NCI-H460 (cell line): Measurements from ENCODE around the gene OR7A10. TPM values are rescaled to one million over a fixed set of nuclear protein-coding genes. Genes with fewer than 3 reads are reported as not detected.
"Not testable (repeated sequence)": the region's sequence is repeated elsewhere in the genome, so short reads cannot be mapped to it uniquely, and the experiment has no call there.

Experiments
- DNase-seq: peaks from one replicate; pipeline ENCODE4 v3.0.0-alpha.2; 2016; ENCODE audit warnings: low read depth; ENCODE audit errors: extremely low read depth
- small RNA-seq, 2 experiments: library from RNA; depleted of rRNA; stranded (forward); fragments of <200 nt; gene quantifications; one replicate each; pipeline ENCODE3, GENCODE V24; 2014
- total RNA-seq: library from RNA; depleted of rRNA; stranded (reverse); fragments of >200 nt; shearing (Covaris generic); gene quantifications from 2 replicates; pipeline ENCODE4 v1.2.3, GENCODE V29; 2014; rRNA removed

The OR7A10 gene
- total RNA-seq, 1 experiment from 2014 or later, result not detected

GRCh38 chr19:14796021-14796420, 52.7 kb downstream of the OR7A10 start:
- DNase-seq, result no peak

- DNase-seq, result no peak
Observed at GRCh38 chr19:14795078-14795721, 53.5 kb downstream of the OR7A10 start.

- DNase-seq, result not testable (repeated sequence)
Observed at GRCh38 chr19:14792250-14792649, 56.5 kb downstream of the OR7A10 start.

Small RNAs within 50 kb of the gene (small RNA-seq; reads per million reads assigned to genes)
- gene AC005255.1 (0.08 to 0.29 reads per million in 2 experiments), gene OR7A18P (0 reads per million in 2 experiments)

Other genes starting within 250 kb of the OR7A10 start
- not detected in 2 replicates for gene ADGRE3, start 174.1 kb downstream of the OR7A10 start, total RNA-seq
- gene ZNF333, start 158.9 kb downstream of the OR7A10 start, total RNA-seq, result 6.6 and 9.4 TPM in 2 replicates
- gene ADGRE2, start 70.4 kb downstream of the OR7A10 start, total RNA-seq, result 0.43 and 0.45 TPM in 2 replicates
- not detected in 2 replicates for gene OR7A5, start 13.7 kb downstream of the OR7A10 start, total RNA-seq
- gene OR7C1, start 13.7 kb downstream of the OR7A10 start, total RNA-seq, result not detected in 2 replicates
- gene OR7A17, start 37.2 kb upstream of the OR7A10 start, total RNA-seq, result not detected in 2 replicates
- gene OR7C2, start 92.6 kb upstream of the OR7A10 start, total RNA-seq, result not detected in 2 replicates
- gene SLC1A6, start 130.9 kb upstream of the OR7A10 start, total RNA-seq, result not detected in 2 replicates
- not detected in 2 replicates for gene CASP14, start 200.6 kb upstream of the OR7A10 start, total RNA-seq
- gene OR1I1, start 233.3 kb upstream of the OR7A10 start, total RNA-seq, result not detected in 2 replicates